HepG2 (cell line): ENCODE results near the gene CALD1. TPM values are rescaled to one million over a fixed set of nuclear protein-coding genes. Genes with fewer than 3 reads are reported as not detected.

Experiments used
- ATAC-seq: fragments of 200-7000 bp; cut with Tn5 transposase; 3 replicates; pipeline ENCODE4 v1.9.1; 2020; ENCODE audit warnings: mild to moderate bottlenecking, moderate library complexity
- BruUV-seq: library from RNA; stranded (reverse); fragments of 400-500 nt; replicated peaks from 2 replicates; lab custom pipeline; 2021; lab: Mats Ljungman, UMichigan
- CTCF ChIA-PET: fragments of 300-600 bp; formaldehyde crosslinking; extraction: SDS; loops from one replicate; lab custom pipeline; 2021; ENCODE audit warnings: low total read pairs, inconsistent platforms, low intra/inter-chr PET ratio; lab: Yijun Ruan, JAX
- POLR2A ChIA-PET: fragments of 350-600 bp; sonication (Branson Sonifier 250); formaldehyde crosslinking; loops from one replicate; lab custom pipeline; 2020; ENCODE audit warnings: antibody characterized with exemption, inconsistent platforms; lab: Yijun Ruan, JAX
- DNase-seq: peaks from one replicate; pipeline ENCODE4 v3.0.0-alpha.2; 2015; ENCODE audit warnings: low spot score
- FAIRE-seq: peaks from 3 replicates; lab custom pipeline; 2011; peaks lifted over from hg19 to GRCh38; lab: Jason Lieb, UNC
- H2AFZ ChIP-seq: one replicate; pipeline ENCODE4 v1.6.1; 2011; ENCODE audit warnings: low read length, inconsistent platforms
- H3K27ac ChIP-seq: fragments of 300-600 bp; 3 replicates; pipeline ENCODE4 v1.8.0; 2011; ENCODE audit warnings: mixed run types, mild to moderate bottlenecking, mixed read lengths, low read length, inconsistent platforms; ENCODE audit not compliant: insufficient read depth; ENCODE audit errors: extremely low read length
- H3K27me3 ChIP-seq, 2 experiments: fragments of 200-600 bp in 1 of 2; 2 replicates in 1 of 2; 3 replicates in 1 of 2; pipeline versions ENCODE4 v1.6.0 to v1.8.0; 2011; ENCODE audit warnings: low read length in 2 of 2, mild to moderate bottlenecking in 2 of 2, moderate library complexity in 2 of 2, inconsistent platforms in 1 of 2; ENCODE audit not compliant: insufficient read depth in 2 of 2, control insufficient read depth in 1 of 2
- H3K36me3 ChIP-seq, 2 experiments: fragments of 200-600 bp in 1 of 2; replicated peaks in 1 of 2; 2 replicates in 1 of 2; 3 replicates in 1 of 2; pipeline versions ENCODE4 v1.5.1 to v1.8.0; 2011; ENCODE audit warnings: low read length in 2 of 2, inconsistent platforms in 1 of 2; ENCODE audit not compliant: insufficient read depth in 2 of 2, control insufficient read depth in 1 of 2
- H3K4me1 ChIP-seq: 2 replicates; pipeline ENCODE4 v1.5.1; 2012; ENCODE audit warnings: low read length, inconsistent platforms; ENCODE audit not compliant: insufficient read depth
- H3K4me2 ChIP-seq: 2 replicates; pipeline ENCODE4 v1.6.0; 2011; ENCODE audit warnings: low read depth, low read length, inconsistent platforms
- H3K4me3 ChIP-seq, 3 experiments: fragments of 200-600 bp in 1 of 3; sonication (generic), shearing (Covaris generic) in 1 of 3; replicated peaks in 1 of 3; 2 replicates each; pipeline ENCODE4 v1.5.1; 2011 to 2016; ENCODE audit warnings: low read length in 3 of 3, inconsistent platforms in 2 of 3, low read depth in 2 of 3, mild to moderate bottlenecking in 2 of 3, control low read depth in 1 of 3, mixed read lengths in 1 of 3; ENCODE audit not compliant: insufficient read depth in 1 of 3
- H3K79me2 ChIP-seq: one replicate; pipeline ENCODE4 v1.6.1; 2011; ENCODE audit warnings: low read length, inconsistent platforms; ENCODE audit not compliant: insufficient read depth
- H3K9ac ChIP-seq: 2 replicates; pipeline ENCODE4 v1.6.0; 2011; ENCODE audit warnings: mild to moderate bottlenecking, low read depth, low read length, inconsistent platforms; ENCODE audit not compliant: insufficient read depth
- H3K9me3 ChIP-seq: 2 replicates; pipeline ENCODE4 v1.5.1; 2012; ENCODE audit warnings: mild to moderate bottlenecking, low read length
- H4K20me1 ChIP-seq: 2 replicates; pipeline ENCODE4 v1.6.0; 2011; ENCODE audit warnings: inconsistent platforms, mild to moderate bottlenecking, low read length, moderate library complexity; ENCODE audit not compliant: insufficient read depth
- CC2D1A ChIP-seq: sonication (generic); formaldehyde crosslinking; IDR thresholded peaks from 2 replicates; pipeline ENCODE4 v1.8.1; 2023; ENCODE audit warnings: mild to moderate bottlenecking, missing genetic modification reagents
- GATA4 ChIP-seq: sonication (generic); IDR thresholded peaks from 2 replicates; pipeline ENCODE4 v1.6.1; 2016; ENCODE audit warnings: antibody characterized with exemption, low read depth, borderline replicate concordance
- HMG20A ChIP-seq: IDR thresholded peaks from 2 replicates; pipeline ENCODE4 v1.6.1; 2016; ENCODE audit warnings: borderline replicate concordance
- KDM5B ChIP-seq: sonication (generic); formaldehyde crosslinking; IDR thresholded peaks from 2 replicates; pipeline ENCODE4 v1.4.0; 2020; ENCODE audit warnings: missing genetic modification reagents, mild to moderate bottlenecking, borderline replicate concordance
- POLR2A ChIP-seq, 2 experiments: IDR thresholded peaks; 2 replicates each; pipeline ENCODE4 v1.6.1; 2011; ENCODE audit warnings: low read depth in 2 of 2, low read length in 2 of 2, mild to moderate bottlenecking in 1 of 2, moderate library complexity in 1 of 2; ENCODE audit not compliant: insufficient read depth in 1 of 2
- TOPORS ChIP-seq: sonication (generic); formaldehyde crosslinking; IDR thresholded peaks from 2 replicates; pipeline ENCODE4 v1.8.0; 2023; ENCODE audit warnings: mild to moderate bottlenecking, missing genetic modification reagents
- ZBTB3 ChIP-seq: sonication (generic); formaldehyde crosslinking; IDR thresholded peaks from 2 replicates; pipeline ENCODE4 v1.4.0; 2020; ENCODE audit warnings: low read depth, mild to moderate bottlenecking, moderate library complexity, missing genetic modification reagents, borderline replicate concordance
- ZKSCAN5 ChIP-seq: sonication (generic); formaldehyde crosslinking; IDR thresholded peaks from 2 replicates; pipeline ENCODE4 v1.5.1; 2020; ENCODE audit warnings: mild to moderate bottlenecking, missing genetic modification reagents
- ZNF143 ChIP-seq: sonication (generic); formaldehyde crosslinking; IDR thresholded peaks from 2 replicates; pipeline ENCODE4 v1.4.0; 2020; ENCODE audit warnings: missing genetic modification reagents
- ZNF468 ChIP-seq: sonication (generic); formaldehyde crosslinking; IDR thresholded peaks from 2 replicates; pipeline ENCODE4 v1.8.0; 2022; ENCODE audit warnings: mild to moderate bottlenecking, moderate library complexity, missing genetic modification reagents
- ZNF598 ChIP-seq: sonication (generic); formaldehyde crosslinking; IDR thresholded peaks from 2 replicates; pipeline ENCODE4 v1.5.1; 2020; ENCODE audit warnings: mild to moderate bottlenecking, missing genetic modification reagents, borderline replicate concordance
- ZNF615 ChIP-seq: sonication (generic); formaldehyde crosslinking; IDR thresholded peaks from 2 replicates; pipeline ENCODE4 v1.5.0; 2020; ENCODE audit warnings: mild to moderate bottlenecking, missing genetic modification reagents, borderline replicate concordance
- WGBS: methylation state at CpG from one replicate; pipeline ENCODE4 v1.1.6; 2017; ENCODE audit warnings: low lambda C conversion rate; 5-methylcytosine and 5-hydroxymethylcytosine counted together
- in situ Hi-C: cut with HindIII; loops from 2 replicates; pipeline ENCODE4 v1.10.0; 2017; ENCODE audit warnings: low pct_unique_long_range_greater_than_20kb; ENCODE audit not compliant: extremely low pct_ligation_motif_present
- intact Hi-C: fragments of 100-400 bp; cut with micrococcal nuclease; formaldehyde crosslinking; loops from one replicate; pipeline ENCODE4 v1.10.0; 2022; ENCODE audit not compliant: unreplicated experiment
- polyA plus RNA-seq, 8 experiments: library from polyadenylated mRNA; depleted of rRNA in 3 of 8; stranded (reverse) in 7 of 8; unstranded in 1 of 8; fragments of >200 nt; fragmentation: Illumina TruSeq in 4 of 8; extraction: Trizol in 4 of 8; gene quantifications; 2 replicates each; pipeline versions ENCODE4 v1.2.1 to v1.2.3, GENCODE V29; 2011 to 2016; ENCODE audit warnings: low read depth in 4 of 8, missing spikeins in 1 of 8, mixed read lengths in 1 of 8; ENCODE audit not compliant: insufficient read depth in 1 of 8
- total RNA-seq, 5 experiments: library from RNA; depleted of rRNA; stranded (reverse); fragments of >200 nt; fragmentation: Illumina TruSeq; extraction: Trizol; gene quantifications; 2 replicates each; pipeline ENCODE4 v1.2.3, GENCODE V29; 2016; ENCODE audit warnings: low read depth in 1 of 5
- TF ChIP-seq, protein P1 (sequence below): sonication (generic); formaldehyde crosslinking; IDR thresholded peaks from 2 replicates; pipeline ENCODE4 v1.8.1; 2022; ENCODE audit warnings: low read depth, mild to moderate bottlenecking, missing genetic modification reagents
- TF ChIP-seq, protein P2 (sequence below): sonication (generic); formaldehyde crosslinking; IDR thresholded peaks from 2 replicates; pipeline ENCODE4 v1.4.0; 2020; ENCODE audit warnings: missing genetic modification reagents

CALD1 gene
- total and polyA plus RNA-seq, 2 of the 13 experiments (the other 11 are each of a cell fraction or from before 2014, with no cell fraction given) = 53.0 to 112 TPM

DNA sequence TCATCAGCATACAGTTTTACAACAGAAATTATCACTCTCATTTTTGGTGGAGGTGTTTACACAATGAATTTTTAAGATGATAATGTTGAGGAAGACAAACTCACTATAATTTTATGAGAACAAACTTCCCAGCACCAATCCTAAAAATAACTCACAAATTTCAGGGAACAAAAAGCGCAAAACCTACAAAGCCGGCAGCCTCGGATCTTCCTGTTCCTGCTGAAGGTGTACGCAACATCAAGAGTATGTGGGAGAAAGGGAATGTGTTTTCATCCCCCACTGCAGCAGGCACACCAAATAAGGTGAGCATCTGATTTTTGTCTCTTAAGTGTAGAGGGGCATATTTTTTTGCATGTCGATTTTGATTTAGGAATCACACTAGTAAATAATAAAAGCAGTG, 180.4 kb downstream of the CALD1 start:
- Histone ChIP-seq H3K79me2 (no peaks in the 10 kb centered on the region), H3K4me1 (no peaks in the 10 kb centered on the region), H3K27ac (no peak overlapping the region), H3K9me3 (no peaks in the 10 kb centered on the region), H3K4me2 (no peak overlapping the region), H3K36me3 (peaks cover 20 to 75% of the 10 kb centered on the region in 2 experiments), H3K27me3 (no peaks in the 10 kb centered on the region), H3K9ac (no peak overlapping the region), H4K20me1 (no peaks in the 10 kb centered on the region), H3K4me3 (no peak overlapping the region), H2AFZ (no peak overlapping the region)
- intact Hi-C loops = no loop called here
- no peak for DNase-seq
- 100% methylated on average over 5 of the region's 5 CpGs for WGBS
- BruUV-seq = no TSS peak
- TF ChIP-seq POLR2A (IDR thresholded peaks at IDR 0.05; ENCODE audit: insufficient read depth in 1 of 2, low read depth in 2 of 2, low read length in 2 of 2) (no peak), TOPORS (CRISPR knock-in tag) (no peak), ZNF468 (CRISPR knock-in tag) (no peak), ZNF615 (CRISPR knock-in tag) (no peak)
- in situ Hi-C loops = no loop called here
- no peak for FAIRE-seq
- POLR2A ChIA-PET = no interaction called here
- CTCF ChIA-PET = no interaction called here
- ATAC-seq = no peak

DNA sequence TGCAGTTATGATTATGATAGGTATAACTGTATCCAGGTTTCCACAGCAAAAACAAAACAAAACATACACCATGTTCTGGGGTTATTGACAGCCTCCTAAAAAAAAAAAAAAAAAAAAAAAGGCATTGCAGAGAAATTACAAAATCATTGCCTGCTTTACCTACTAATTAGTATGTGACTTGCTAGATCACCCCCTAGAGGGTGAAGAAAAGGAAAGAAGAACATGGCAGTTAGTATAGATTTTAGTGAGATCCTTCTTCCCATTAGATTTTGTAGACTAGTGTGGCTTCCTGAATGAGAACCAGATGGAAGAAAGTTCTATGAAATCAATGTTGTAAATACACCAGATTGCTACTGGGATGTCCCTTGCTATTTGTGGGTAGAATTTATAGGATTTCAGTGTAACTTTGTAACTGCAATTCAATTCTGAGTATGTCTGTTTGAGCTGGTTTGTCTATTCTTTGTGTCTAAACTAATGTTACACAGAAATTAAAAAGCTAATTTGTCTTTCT, 182.9 kb downstream of the CALD1 start:
- no peak for DNase-seq
- BruUV-seq = no TSS peak
- Histone ChIP-seq H3K4me1 (no peaks in the 10 kb centered on the region), H3K79me2 (no peaks in the 10 kb centered on the region), H3K36me3 (peaks cover 24 to 78% of the 10 kb centered on the region in 2 experiments), H3K27ac (no peak overlapping the region), H3K9me3 (no peaks in the 10 kb centered on the region), H3K27me3 (no peaks in the 10 kb centered on the region), H4K20me1 (no peaks in the 10 kb centered on the region), H3K4me2 (no peak overlapping the region), H3K4me3 (no peak overlapping the region), H2AFZ (no peak overlapping the region), H3K9ac (no peak overlapping the region)
- ATAC-seq = no peak
- POLR2A ChIA-PET = no interaction called here
- intact Hi-C loops = no loop called here
- no peak for FAIRE-seq
- CTCF ChIA-PET = no interaction called here
- in situ Hi-C loops = no loop called here
- TF ChIP-seq ZNF143 (CRISPR knock-in tag) (no peak), HMG20A (CRISPR knock-in tag) (no peak), GATA4 (no peak), ZBTB3 (CRISPR knock-in tag) (no peak), CC2D1A (CRISPR knock-in tag) (no peak), KDM5B (no peak), ZKSCAN5 (CRISPR knock-in tag) (no peak), ZNF598 (CRISPR knock-in tag) (no peak)
- TF ChIP-seq, protein P1, sequence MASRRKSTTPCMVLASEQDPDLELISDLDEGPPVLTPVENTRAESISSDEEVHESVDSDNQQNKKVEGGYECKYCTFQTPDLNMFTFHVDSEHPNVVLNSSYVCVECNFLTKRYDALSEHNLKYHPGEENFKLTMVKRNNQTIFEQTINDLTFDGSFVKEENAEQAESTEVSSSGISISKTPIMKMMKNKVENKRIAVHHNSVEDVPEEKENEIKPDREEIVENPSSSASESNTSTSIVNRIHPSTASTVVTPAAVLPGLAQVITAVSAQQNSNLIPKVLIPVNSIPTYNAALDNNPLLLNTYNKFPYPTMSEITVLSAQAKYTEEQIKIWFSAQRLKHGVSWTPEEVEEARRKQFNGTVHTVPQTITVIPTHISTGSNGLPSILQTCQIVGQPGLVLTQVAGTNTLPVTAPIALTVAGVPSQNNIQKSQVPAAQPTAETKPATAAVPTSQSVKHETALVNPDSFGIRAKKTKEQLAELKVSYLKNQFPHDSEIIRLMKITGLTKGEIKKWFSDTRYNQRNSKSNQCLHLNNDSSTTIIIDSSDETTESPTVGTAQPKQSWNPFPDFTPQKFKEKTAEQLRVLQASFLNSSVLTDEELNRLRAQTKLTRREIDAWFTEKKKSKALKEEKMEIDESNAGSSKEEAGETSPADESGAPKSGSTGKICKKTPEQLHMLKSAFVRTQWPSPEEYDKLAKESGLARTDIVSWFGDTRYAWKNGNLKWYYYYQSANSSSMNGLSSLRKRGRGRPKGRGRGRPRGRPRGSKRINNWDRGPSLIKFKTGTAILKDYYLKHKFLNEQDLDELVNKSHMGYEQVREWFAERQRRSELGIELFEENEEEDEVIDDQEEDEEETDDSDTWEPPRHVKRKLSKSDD (CRISPR knock-in tag) = no peak
- TF ChIP-seq, protein P2, sequence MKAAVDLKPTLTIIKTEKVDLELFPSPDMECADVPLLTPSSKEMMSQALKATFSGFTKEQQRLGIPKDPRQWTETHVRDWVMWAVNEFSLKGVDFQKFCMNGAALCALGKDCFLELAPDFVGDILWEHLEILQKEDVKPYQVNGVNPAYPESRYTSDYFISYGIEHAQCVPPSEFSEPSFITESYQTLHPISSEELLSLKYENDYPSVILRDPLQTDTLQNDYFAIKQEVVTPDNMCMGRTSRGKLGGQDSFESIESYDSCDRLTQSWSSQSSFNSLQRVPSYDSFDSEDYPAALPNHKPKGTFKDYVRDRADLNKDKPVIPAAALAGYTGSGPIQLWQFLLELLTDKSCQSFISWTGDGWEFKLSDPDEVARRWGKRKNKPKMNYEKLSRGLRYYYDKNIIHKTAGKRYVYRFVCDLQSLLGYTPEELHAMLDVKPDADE (CRISPR knock-in tag) = no peak
